HL-60/S4 (cell line): Measurements from ENCODE around the gene BAZ2B.
"Not testable (repeated sequence)": the region's sequence is repeated elsewhere in the genome, so short reads cannot be mapped to it uniquely, and the experiment has no call there.

Experiments
- in situ Hi-C: fragments of 300-500 bp; cut with MboI; formaldehyde crosslinking; loops from 2 replicates; pipeline ENCODE4 v1.14.3; 2022; ENCODE audit warnings: low sequenced_read_pairs

BAZ2B gene

DNA sequence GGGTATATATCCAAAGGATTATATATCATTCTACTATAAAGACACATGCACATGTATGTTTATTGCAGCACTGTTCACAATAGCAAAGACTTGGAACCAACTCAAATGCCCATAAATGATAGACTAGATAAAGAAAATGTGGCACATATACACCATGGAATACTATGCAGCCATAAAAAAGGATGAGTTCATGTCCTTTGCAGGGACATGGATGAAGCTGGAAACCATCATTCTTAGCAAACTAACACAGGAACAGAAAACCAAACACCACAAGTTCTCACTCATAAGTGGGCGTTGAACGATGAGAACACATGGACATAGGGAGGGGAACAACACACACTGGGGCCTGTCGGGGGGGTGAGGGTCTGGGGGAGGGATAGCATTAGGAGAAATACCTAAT, 254.7 kb downstream of the BAZ2B start:
- in situ Hi-C loops: not testable (repeated sequence)

DNA sequence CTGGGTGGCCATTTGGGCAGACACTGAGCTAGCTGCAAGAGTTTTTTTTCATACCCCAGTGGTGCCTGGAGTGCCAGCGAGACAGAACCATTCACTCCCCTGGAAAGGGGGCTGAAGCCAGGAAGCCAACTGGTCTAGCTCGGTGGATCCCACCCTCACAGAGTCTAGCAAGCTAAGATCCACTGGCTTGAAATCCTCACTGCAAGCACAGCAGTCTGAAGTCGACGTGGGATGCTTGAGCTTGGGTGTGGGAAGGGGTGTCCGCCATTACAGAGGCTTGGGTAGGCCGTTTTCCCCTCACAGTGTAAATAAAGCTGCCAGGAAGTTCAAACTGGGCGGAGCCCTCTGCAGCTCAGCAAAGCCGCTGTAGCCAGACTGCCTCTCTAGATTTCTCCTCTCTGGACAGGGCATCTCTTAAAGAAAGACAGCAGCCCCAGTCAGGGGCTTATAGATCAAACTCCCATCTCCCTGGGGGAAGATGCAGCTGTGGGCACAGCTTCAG, 260.2 kb downstream of the BAZ2B start:
- in situ Hi-C loops: no loop called here

DNA sequence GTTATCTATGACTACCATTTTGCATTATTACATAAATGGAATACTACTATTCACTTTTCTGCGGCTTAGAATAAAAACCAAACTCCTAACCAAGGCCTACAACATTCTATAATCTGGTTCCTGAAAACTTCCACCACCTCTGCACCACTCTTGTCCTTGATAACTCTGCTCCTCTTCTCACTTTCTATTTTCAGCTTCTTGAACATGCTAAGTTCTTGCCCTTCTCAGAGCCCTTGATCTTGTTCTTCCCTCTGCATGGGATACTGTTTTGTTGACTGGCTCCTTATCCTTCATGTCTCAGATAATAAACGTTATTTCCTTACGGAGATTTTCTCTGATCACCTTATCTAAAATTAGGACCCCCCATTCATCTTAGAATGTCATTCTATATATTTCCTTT, 264.4 kb downstream of the BAZ2B start:
- in situ Hi-C loops: no loop called here

DNA sequence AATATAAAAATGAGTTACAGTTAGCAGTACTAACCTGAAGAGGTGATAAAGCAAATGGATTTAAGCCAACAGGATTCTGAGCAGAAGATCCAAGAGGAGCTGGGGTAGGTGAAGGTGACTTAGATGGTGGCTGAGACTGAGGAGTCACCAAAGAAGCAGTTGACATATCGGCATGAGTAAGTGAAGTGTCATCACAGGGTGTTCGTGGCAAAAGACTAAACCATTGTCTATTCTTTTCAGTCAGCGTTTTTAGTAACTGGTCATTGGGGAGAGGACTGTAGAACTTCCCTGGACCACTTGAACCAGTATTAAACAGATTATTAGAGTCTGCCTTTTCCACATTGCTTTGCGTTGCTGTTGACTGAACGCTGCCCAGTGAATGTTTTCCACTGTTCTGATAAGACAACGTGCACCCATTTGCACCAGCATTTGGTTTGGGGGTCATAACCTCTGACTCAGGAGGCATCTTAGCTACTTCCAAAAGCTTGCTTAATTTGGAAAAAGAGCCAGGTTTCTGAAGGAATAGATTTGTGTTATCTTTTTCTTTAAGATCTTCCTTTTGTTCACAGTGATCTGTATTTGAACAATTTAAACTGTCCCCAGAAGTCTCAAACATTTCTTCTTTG, 266.6 kb downstream of the BAZ2B start:
- in situ Hi-C loops: no loop called here

DNA sequence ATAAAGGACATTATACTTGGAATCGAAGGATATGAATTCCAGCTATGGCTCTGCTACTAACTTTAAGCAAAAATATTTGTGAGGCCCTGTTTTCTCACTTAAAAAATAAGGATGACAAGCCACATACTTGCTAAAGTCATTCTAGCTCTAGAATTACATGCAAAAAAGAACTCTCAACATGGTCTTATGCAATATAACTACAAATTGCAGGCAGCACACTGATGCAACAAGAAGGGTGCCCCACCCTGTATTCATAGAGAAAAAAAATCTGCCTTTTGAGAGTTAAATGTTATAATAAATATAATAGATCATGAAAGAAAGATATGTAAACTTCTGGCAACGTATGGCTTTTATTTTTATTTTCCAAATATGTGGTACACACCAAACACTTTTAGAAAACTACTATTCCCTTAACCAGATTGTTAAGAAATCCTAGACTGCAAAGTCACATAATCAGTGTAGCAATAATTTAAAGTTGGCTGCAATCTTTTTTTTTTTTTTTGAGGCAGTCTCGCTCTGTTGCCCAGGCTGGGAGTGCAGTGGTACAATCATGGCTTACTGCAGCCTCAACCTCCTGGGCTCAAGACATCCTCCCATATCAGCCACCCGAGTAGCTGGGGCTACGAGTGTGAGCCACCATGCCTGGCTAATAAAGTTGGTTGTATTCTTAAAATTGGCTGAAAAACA, 289.6 kb downstream of the BAZ2B start:
- in situ Hi-C loops: no loop called here

DNA sequence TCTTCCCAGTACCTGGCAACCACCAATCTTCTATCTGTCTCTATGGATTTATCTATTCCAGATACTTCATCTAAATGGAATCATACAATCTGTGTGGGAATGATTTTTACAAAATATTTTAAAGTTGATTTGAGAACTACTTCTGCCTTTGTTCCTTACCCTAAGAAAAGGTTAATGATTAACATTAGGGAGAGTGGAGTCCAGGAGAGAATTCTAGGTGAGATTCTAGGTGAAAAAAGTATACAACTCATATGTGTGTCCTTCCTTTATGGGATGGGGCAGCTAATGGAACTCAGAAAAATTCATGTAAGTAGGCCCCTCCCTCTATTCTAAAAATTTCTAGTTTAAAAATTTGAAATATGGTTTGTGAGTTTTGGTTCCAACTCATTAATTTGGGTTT, 293.9 kb downstream of the BAZ2B start:
- in situ Hi-C loops: no loop called here

DNA sequence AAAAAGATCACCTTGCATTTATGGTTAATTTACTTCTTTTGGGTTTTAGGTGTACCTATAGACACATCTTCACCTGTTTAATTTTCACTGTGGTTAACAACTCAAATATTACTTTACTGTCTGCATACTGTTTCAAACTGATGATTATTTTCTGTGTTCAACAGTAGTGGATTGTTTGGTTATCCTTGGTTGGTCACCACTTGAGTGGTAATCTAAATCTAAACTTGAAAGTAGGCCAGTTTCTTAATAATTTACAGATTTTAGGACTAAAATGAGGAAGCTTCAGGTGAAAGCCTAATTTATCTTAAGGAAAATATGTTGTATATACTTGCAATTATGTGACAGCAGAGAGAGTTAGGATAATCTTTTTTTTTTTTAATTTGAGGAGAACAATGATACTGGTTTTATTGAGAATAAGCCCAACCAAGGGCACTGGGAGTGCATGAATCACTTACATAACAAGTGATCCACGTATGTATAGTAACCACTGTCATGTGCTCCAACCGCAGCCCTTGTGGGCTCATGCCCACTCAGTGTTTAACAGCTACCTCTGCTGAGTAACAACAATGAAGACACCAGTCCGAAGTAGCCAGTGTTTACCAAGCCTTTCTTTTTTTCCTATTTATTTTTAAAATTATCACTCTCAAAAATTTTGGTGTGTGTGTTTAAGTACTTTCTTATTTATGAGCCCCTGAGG, 298.8 kb downstream of the BAZ2B start:
- in situ Hi-C loops: no loop called here

DNA sequence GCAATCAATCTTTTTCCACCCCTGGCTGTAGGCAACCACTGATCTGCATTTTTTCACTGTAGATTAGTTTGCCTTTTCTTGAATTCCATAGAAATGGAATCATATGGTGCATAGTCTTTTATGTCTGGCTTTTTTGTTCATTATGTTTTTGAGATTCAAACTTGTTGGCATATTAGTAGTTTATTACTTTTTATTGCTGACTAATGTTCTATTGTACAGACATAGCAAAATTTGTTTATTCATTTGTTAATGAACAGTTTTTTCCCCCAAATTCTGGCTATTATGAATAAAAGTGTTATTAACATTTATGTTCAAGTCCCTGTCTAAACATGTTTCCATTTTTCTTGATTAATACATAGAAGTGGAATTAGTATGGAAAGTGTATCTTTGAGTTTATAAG, 308.4 kb downstream of the BAZ2B start:
- in situ Hi-C loops: no loop called here

DNA sequence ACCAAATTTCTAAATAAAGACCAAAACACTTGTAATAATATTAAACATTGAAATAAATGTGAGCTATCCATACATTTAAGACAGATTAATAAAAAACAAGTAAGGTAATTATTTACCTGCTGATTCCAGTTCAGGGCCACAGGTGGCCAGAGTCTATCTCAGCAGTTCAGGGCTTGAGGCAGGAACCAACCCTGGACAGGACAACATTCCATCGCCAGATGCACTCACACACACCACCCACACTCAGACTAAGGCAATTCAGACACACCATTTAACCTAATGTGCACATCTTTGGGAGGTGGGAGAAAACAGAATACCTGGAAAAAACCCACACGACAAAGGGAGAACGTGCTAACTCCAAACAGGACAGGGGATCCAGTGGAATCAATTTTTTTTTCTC, 315.8 kb downstream of the BAZ2B start:
- in situ Hi-C loops: no loop called here

DNA sequence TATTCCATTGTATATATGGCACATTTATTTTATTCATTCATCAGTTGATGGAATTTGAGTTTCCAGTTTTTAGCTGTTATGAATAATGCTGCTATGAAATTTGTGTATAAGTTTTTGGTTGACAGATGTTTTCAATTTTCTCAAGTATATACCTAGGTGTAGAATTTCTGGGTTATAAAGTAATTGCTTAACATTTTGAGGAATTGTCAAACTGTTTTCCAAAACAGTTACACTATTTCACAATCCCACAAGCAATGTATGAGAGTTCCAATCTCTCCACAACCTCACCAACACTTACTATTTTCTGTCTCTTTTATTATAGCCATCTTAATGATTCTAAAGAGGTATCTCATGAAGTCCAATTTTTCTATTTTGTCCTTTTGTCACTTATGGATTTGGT, 317.4 kb downstream of the BAZ2B start:
- in situ Hi-C loops: no loop called here

DNA sequence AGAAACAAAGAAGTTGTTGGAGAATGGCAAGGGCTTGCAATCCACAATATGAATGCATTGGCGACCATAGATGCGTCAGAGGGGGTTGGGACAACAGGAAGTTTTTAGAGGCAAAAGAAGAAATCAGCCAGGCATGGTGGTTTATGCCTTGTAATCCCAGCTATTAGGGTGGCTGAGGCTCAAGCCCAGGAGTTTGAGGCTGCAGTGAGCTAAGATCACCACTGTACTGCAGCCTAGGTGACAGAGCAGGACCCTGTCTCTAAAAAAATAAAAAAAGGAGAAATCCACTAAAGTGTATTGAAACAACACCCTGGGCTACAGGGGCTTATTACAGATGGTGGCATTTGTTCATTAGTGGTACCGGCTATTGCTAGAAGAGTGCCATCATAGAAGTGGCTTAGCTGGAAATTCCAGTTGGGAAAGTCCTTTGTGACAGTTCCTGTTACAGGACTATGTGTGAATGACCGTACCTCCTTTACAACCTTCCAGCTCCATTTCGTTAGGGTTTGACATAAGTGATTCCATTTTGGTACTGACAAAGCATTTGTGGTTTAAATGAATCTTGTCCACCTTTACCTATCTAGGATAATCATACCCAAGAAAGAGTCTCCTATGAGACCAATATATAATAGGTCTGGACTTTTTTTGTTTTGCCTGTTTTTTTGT, 319.2 kb downstream of the BAZ2B start:
- in situ Hi-C loops: no loop called here

DNA sequence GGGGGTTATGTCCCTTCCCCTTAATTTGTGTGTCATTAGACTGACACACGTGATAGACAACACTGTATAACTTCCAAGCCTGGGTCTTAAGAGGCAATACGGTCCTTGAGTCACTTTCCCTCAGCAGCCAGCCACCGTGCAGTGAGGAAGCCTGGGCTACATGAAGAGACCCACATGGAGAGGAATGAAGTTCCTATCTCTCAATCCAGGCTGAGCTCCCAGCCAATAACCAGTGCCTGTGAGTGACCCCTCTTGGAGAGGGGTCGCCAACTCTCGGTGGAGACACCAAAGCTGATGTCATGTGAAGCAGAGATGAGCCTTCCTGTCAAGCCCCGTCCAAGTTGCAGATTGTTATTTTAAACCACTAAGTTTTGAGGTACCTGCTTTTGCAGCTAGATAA, 324.2 kb downstream of the BAZ2B start:
- in situ Hi-C loops: no loop called here

DNA sequence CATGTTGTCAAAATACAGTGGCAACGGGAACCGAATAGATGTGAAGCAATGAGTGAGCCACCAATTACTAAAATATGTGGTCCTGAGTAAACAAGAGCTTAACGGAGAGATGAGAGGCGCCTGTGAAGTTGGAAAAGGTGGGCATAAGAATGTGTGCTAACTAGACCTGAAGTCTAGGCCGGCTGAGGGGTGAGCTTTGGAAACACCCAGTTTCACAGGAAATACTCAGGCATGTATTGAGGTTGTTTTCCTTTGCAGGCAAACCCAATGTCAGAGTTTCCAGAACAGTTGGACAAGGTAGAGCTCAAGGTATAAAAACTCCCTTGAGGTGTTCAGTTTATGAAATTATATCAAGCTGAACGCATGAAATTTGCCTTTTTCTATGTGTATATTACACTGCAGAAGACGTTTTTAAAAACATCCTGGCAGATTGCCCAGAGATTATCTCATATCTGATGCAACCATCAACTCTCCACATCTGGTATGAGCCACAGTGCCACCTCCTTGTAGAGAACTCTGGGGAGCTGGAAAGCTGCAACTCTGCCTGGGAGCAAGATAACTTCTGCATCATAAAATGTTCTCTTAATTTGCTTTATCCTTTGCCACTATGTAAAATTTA, 325.9 kb downstream of the BAZ2B start:
- in situ Hi-C loops: no loop called here

DNA sequence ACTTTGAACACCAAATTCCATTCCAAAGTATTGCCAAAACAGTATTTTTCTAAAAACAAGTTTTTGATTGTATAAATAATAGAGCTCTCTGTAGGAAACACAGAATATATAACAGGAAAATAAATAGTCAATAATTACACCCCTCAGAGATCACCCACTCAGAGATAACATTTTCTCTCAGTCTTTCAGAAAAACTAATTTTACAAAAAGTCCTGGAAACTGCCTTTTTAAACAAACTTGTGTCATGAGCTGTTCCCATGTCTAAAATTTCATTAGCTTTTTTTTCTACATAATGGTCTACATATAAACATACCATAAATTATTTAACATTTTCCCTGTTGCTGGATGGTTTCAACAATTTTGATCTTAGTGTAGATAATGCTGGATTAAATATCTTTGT, 328.6 kb downstream of the BAZ2B start:
- in situ Hi-C loops: no loop called here

DNA sequence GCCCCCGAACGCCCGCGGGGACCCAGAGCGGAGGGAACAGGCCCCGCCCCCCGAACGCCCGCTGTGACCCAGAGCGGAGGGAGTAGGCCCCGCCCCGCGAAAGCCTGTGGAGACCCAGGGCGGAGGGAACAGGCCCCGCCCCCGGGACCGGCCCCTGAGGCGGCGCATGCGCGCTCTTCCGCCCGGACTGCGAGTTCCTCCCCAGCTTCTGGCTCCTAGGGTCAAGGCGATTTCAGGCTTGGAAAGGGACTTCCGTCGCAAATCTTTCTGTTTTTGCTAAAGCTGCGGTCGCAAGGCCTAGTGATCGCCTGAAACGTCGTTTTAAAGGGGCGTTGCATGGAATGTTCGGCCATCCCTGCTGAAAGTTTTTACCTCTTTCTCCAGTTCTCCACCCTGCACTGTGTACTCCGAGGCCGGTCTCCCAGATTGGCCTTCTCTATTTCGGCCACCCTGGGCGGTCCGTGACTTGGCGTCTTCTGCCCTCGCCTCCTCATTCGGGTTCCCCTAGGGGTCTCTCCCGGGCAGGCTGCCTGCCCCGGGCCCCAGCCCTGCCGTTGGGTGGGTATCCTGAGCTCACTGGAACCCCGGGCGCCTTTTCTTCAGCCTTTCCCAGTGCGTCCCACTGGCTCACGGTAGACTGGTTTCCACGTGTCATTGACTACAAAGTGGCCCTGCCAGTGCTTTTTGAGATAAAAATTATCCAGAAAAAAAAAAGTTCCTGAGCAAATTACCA, 329.5 kb downstream of the BAZ2B start:
- in situ Hi-C loops: no loop called here

DNA sequence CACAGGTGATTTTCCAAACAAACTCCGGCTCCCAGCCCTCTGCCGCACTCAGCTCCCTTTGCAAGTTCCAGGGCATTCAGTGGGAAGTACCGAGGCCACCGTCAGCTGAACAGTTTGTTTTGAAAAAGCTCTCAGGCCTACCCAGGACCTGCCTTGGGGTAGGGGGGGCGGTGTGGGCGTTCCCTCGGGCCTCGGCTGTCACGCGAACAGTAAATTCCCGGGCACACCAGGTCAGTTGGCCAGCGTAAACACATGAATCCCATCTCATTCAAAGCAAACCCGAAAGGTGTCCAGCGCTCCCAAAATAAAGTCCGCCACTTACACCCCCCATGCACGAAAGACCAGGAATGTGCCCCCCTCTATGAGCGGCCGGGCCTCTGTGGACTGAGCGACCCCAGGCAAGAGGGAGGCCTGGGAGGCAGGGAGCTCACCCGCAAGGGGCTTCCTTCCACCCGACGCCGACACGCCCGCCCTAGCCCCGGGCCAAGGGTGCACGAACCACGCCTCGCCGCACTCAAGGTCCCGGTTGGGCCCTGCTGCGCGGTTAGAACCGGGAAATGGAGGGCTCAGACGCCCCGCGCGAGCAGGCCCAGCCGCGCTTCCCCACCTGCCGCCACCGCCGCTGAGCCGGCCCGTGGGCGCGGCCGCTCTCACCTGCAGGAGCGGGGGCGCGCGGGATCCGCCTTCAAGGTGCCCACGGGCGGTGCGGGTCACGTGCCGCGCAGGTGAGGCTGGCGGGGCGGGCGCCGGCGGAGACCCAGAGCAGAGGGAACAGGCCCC, 330.2 kb downstream of the BAZ2B start, which contains the start of gene WDSUB1:
TSS of gene WDSUB1 (minus strand) at position 775 of the 780 bp plus-strand sequence. CDS start 3,634 bp downstream, outside the sequence.
- in situ Hi-C loops: no loop called here

DNA sequence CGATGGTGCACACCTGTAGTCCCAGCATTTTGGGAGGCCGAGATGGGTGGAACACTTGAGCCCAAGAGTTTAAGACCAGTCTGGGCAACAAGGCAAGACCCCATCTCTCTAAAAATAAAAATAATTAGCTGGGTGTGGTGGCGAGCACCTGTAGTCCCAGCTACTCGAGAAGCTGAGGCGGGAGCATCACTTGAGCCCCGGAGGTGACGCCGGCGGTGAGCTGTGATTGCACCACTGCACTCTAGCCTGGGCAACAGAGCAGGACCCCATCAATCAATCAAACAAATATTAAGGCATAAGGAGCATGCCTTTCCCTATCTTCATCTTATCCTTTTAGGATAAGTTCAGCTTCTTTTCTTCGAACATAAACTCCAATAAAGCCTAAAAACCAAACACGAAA, 330.9 kb downstream of the BAZ2B start:
- in situ Hi-C loops: no loop called here

DNA sequence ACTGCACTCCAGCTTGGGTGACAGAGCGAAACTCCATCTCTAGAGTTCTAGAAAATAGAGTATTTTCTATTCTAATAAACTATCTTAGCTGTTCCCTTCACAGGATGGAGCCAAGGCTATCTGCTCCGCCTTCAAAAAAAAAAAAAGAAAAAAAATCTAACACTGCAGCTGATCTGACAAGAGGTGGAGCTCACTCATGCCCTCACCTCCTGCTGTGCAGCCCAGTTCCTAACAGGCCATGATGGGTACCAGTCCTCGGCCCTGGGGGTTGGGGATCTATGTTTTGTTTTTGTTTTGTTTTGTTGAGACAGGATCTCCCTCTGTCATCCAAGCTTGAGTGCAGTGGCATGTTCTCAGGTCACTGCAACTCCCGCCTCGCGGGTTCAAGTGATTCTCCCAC, 332.8 kb downstream of the BAZ2B start:
- in situ Hi-C loops: no loop called here

DNA sequence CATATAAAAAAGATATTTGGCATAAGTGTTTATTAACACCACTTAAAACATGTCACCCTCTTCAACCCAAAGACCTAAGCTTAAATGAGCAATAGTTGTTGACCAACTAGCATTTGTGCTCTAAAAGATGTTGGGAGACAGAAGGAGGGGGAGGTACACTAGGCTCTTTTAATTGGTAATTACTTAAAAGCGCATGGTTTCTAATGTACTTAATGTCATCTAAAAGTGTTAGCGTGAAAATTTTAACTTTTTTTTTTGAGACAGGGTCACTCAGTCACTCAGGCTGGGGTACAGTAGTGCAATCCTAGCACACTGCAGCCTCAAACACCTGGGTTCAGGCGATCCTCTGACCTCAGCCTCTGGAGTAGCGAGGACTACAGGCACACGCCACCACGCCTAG, 335.3 kb downstream of the BAZ2B start:
- in situ Hi-C loops: no loop called here

DNA sequence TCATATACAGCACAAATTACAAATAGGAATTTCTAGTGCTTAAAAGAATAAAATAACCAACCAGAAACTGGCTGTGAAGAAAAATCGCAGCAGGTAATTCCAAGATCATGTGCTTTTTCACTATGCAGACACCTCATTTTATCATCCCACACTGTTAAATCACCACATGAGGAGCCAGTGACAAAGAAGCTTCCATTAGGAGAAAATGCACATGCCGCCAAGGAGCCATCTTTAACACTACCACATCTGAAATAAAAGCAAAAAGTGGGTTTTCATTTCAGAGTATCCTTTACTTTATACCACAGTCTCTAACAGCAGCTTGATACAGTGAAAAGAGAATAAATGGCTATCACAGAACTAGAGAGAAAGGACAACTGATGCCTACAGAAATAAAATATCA, 336.6 kb downstream of the BAZ2B start:
- in situ Hi-C loops: no loop called here
